GM12864 (cell line): ENCODE measurements around the gene STK32A.
"Not testable (repeated sequence)": the region's sequence is repeated elsewhere in the genome, so short reads cannot be mapped to it uniquely, and the experiment has no call there.

ENCODE experiments used
- DNase-seq: peaks from one replicate; pipeline ENCODE4 v3.0.0-alpha.2; 2011; ENCODE audit warnings: low read depth
- H3K4me3 ChIP-seq: 2 replicates; pipeline ENCODE4 v1.5.1; 2011; ENCODE audit warnings: mild to moderate bottlenecking, low read depth, low read length, control low read depth
- TF ChIP-seq, protein P1 (sequence below): IDR thresholded peaks from 2 replicates; pipeline ENCODE4 v1.5.1; 2011; ENCODE audit warnings: low read depth, mild to moderate bottlenecking, moderate library complexity, low read length, control low read depth, inconsistent platforms; ENCODE audit errors: missing control alignments

Gene STK32A

DNA sequence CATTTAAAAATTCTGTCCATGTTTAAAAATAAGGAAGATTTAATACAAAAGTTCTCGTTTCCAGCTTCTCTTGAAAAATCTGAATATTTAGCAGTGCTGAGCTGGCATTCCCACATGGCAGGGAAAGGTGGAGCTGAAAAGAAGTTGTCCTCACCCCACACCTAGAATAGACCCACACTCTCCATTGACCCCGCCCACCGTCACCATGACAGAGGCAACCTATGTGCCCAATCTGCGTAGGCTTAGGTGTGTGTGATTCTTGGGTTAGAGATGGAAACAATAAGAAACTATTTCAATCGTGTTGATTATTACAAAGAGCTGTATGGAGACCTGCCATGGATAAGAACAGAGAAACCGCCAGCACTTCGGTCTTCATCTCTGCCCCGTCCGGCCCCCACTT, 8.9 kb upstream of the STK32A start:
- no peak for DNase-seq
- H3K4me3 ChIP-seq, result no peak overlapping the region
- TF ChIP-seq, protein P1, sequence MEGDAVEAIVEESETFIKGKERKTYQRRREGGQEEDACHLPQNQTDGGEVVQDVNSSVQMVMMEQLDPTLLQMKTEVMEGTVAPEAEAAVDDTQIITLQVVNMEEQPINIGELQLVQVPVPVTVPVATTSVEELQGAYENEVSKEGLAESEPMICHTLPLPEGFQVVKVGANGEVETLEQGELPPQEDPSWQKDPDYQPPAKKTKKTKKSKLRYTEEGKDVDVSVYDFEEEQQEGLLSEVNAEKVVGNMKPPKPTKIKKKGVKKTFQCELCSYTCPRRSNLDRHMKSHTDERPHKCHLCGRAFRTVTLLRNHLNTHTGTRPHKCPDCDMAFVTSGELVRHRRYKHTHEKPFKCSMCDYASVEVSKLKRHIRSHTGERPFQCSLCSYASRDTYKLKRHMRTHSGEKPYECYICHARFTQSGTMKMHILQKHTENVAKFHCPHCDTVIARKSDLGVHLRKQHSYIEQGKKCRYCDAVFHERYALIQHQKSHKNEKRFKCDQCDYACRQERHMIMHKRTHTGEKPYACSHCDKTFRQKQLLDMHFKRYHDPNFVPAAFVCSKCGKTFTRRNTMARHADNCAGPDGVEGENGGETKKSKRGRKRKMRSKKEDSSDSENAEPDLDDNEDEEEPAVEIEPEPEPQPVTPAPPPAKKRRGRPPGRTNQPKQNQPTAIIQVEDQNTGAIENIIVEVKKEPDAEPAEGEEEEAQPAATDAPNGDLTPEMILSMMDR, result no peak

DNA sequence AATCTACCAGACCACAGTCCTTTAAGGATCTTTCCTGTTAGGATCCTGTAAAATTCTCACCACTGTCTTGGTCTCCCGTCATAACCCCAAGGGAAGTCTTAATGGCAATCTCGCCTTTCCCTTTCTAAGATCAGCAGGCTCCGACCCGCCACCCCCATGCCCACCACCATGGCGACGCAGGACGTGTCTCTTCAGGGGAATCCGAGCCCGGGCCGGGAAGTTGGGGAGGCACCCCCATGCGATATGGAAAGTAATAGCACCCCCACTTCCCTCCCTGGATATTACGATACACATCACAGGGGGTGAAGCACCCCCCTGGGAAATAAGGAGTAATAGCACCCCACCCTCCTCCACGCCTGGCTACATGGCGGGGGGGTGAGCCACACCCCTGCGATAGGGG, 8.3 kb upstream of the STK32A start:
- H3K4me3 ChIP-seq, result no peak overlapping the region
- TF ChIP-seq, protein P1, result no peak
- no peak for DNase-seq

DNA sequence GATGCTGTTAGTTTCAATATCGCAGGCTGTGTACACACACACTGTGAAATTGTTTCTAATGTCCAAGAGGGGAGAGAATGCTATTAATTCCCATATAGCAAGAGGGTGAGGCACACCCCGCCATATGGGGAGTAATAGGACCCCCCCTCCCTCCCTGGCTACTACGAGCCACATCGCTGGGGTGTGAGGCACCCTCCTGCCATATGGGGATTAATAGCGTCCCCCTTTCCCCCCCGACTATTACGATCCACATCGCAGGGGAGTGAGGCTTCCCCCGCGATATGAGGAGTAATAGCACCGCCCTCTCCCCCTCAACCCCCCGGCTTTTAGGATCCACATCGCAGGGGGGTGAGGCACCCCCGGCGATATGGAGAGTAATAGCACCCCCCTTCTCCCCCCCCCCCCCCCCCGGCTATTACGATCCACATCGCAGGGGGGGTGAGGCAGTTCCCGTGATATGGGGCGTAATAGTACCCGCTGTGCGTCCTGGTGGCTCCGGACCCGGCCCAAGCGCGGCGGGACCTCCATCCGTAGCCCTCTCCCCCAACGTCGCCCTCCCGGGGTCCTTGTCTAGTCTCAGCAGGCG, 494 bp upstream of the STK32A start:
- no peak overlapping the region for H3K4me3 ChIP-seq
- no peak for DNase-seq
- TF ChIP-seq, protein P1, result no peak

DNA sequence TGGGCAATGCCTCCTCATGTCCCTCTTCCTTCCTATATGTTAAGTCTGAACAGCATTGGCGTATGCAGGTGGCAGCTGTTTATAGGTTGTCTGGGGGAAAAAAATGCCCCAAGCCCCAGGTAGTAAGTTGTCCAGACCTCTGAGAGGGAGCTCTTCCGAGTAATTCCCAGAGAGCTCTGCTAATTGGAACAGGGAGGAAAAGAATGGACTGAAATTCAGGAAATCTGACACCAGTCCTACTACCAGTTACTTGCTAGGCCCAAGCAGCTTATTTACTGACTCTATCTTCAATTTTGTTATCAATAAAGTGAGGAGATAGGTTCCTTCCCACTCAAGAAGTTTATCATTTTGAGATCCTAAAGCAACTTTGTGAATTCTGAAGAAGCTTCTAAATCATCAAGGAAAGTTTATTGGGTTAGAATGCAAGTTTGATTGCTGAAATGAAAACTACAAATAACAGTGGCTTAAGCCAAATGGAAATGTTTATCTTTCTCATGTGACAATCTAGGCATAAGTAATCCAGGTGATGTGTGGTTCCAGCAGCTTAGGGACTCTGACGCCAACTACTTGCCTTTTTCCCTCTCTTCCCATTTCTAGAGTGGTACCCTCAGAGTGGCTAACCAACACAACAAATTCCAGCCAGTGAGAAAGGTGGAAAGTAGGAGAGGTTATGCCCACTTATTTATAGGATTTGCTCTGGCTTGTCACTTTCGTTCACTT, 5.6 kb downstream of the STK32A start:
- TF ChIP-seq, protein P1, result no peak
- H3K4me3 ChIP-seq, result no peak overlapping the region
- DNase-seq, result no peak

DNA sequence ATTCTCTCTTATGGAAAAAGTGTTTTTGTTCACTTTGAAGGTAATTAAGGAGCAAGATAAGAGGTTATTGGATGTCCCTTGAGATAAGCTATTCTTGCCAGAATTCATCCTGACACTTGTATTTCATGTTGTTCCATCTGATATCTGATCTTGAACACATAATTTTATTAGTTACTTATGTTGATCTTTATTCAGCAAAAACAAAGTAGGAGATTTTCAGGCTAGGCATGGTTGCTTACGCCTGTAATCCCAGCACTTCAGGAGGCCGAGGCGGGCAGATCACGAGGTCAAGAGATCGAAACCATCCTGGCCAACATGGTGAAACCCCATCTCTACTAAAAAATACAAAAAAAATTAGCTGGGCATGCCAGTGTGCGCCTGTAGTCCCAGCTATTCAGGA, 8.4 kb downstream of the STK32A start:
- not testable (repeated sequence) for DNase-seq, H3K4me3 ChIP-seq

DNA sequence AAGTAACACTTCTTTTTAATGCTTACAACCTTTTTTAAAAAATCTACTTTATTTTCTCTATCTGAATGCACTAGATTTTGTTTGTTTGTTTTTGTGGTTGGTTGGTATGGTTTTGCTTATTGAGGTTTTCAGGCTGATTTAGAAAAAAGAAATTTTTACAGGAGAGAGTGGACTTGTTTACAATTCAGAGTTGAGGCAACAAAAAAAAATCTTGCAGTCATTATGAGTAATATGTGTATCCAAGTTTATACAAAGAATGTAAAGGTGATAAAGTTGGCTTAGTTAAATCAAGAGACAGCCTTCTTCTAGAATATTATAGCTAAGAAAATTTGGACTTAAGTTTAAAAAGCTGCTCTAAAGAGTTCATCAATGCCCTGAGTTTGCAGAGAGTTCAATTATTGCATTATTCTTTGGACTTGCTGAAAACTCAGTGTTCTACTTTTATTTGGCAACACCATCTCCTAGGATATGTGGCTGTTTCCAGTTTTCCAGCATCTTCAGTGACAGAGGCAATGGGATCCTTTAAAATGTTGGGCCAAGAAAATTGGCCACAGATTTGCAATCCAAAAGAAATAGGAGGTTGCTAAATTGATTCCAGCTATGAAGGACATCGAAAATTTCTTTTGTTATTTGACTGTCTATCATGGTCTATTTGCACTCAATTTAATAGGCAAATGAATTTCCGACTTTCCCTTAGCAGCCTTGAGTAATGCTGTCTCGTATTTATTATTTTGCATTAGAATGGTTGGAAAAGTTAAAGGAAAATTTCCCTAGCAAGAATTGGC, 10.7 kb downstream of the STK32A start:
- H3K4me3 ChIP-seq, result no peak overlapping the region
- TF ChIP-seq, protein P1, result no peak
- no peak for DNase-seq

DNA sequence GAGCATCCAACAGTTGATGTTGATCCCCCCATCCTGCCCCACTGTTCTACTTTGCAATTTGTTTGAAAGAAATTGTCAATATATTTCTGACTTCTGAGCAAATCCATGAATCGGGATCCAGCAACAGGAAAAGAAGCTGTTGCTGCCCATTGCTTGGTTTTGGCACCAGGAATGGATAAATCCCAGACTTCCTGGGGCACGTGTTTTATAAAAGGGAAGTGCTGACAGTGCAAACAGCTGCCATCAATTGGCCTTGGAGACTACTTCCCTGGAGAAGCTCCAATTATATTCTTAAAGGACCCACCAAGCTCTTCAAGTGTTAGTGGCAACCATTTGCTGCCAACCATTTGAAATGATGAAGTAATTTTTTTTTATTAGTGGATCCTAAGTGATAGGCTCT, 13.7 kb downstream of the STK32A start:
- no peak overlapping the region for H3K4me3 ChIP-seq
- no peak for DNase-seq
- TF ChIP-seq, protein P1, result no peak
